CD8-positive, alpha-beta memory T cell (primary cell): ENCODE measurements around the gene GABBR2. TPM values are rescaled to one million over a fixed set of nuclear protein-coding genes. Genes with fewer than 3 reads are reported as not detected.

ENCODE experiments used
- CTCF ChIA-PET: fragments of 350-600 bp; sonication (Branson Sonifier 250); formaldehyde crosslinking; loops from one replicate; lab custom pipeline; 2021; ENCODE audit warnings: antibody characterized with exemption; lab: Charles Lee
- POLR2A ChIA-PET: fragments of 350-600 bp; sonication (Branson Sonifier 250); formaldehyde crosslinking; loops from one replicate; lab custom pipeline; 2021; ENCODE audit warnings: antibody characterized with exemption; lab: Charles Lee
- DNase-seq, 5 donors: peaks; one replicate each; pipeline versions ENCODE4 v3.0.0 to v3.0.0-alpha.2; 2020 to 2022; ENCODE audit warnings: mixed read lengths in 1 of 5
- H3K27ac ChIP-seq: one replicate; pipeline ENCODE4 v1.7.0; 2013; ENCODE audit warnings: low read depth, mild to moderate bottlenecking, low read length, moderate library complexity
- H3K27me3 ChIP-seq: 2 replicates; pipeline ENCODE4 v1.7.0; 2013; ENCODE audit warnings: low read length, mild to moderate bottlenecking; ENCODE audit not compliant: insufficient read depth, poor library complexity, severe bottlenecking
- H3K36me3 ChIP-seq: 2 replicates; pipeline ENCODE4 v1.7.0; 2013; ENCODE audit warnings: mild to moderate bottlenecking, low read length, moderate library complexity; ENCODE audit not compliant: insufficient read depth
- H3K4me1 ChIP-seq: 2 replicates; pipeline ENCODE4 v1.7.0; 2013; ENCODE audit warnings: mild to moderate bottlenecking, low read length, moderate library complexity; ENCODE audit not compliant: insufficient read depth
- H3K4me3 ChIP-seq: 2 replicates; pipeline ENCODE4 v1.7.0; 2013; ENCODE audit warnings: mild to moderate bottlenecking, low read length
- H3K9me3 ChIP-seq: 2 replicates; pipeline ENCODE4 v1.7.0; 2013; ENCODE audit warnings: mild to moderate bottlenecking, low read length
- H3K27ac Mint-ChIP-seq, 8 donors: one replicate each; pipeline ENCODE4 v1.8.0; 2020 to 2021; ENCODE audit warnings: mixed read lengths in 8 of 8, mild to moderate bottlenecking in 6 of 8, inconsistent platforms in 3 of 8, moderate library complexity in 3 of 8
- H3K27me3 Mint-ChIP-seq, 2 donors: one replicate each; pipeline ENCODE4 v1.8.0; 2020 to 2021; ENCODE audit warnings: mixed read lengths in 2 of 2, mild to moderate bottlenecking in 1 of 2, moderate library complexity in 1 of 2
- H3K36me3 Mint-ChIP-seq, 3 donors: one replicate each; pipeline ENCODE4 v1.8.0; 2020 to 2021; ENCODE audit warnings: mixed read lengths in 3 of 3, inconsistent platforms in 1 of 3, mild to moderate bottlenecking in 1 of 3
- H3K4me1 Mint-ChIP-seq, 3 donors: one replicate each; pipeline ENCODE4 v1.8.0; 2020 to 2021; ENCODE audit warnings: mixed read lengths in 3 of 3, inconsistent platforms in 1 of 3, mild to moderate bottlenecking in 1 of 3
- H3K4me3 Mint-ChIP-seq, 7 donors: one replicate each; pipeline ENCODE4 v1.8.0; 2020 to 2021; ENCODE audit warnings: mixed read lengths in 7 of 7, mild to moderate bottlenecking in 6 of 7, moderate library complexity in 4 of 7, inconsistent platforms in 2 of 7
- H3K9me3 Mint-ChIP-seq, 5 donors: one replicate each; pipeline ENCODE4 v1.8.0; 2020 to 2022; ENCODE audit warnings: mixed read lengths in 5 of 5, mild to moderate bottlenecking in 3 of 5, moderate library complexity in 2 of 5, inconsistent platforms in 1 of 5
- polyA plus RNA-seq: library from polyadenylated mRNA; unstranded; fragments of 300-500 nt; fragmentation: Illumina TruSeq; gene quantifications from one replicate; pipeline ENCODE4 v1.2.3, GENCODE V29; 2021
- total RNA-seq, 2 experiments: library from RNA; stranded (reverse); gene quantifications; one replicate each; pipeline ENCODE4 v1.2.3, GENCODE V29; 2021

Gene GABBR2
- total and polyA plus RNA-seq, 3 experiments from 2014 or later: not detected

GRCh38 chr9:98481676-98482075 lies 227.1 kb downstream of the GABBR2 start:
- Mint-ChIP-seq H3K9me3 (peaks cover 0 to 1% (median 0%) of the 10 kb centered on the region in 5 donors), H3K27ac (no peak overlapping the region), H3K4me3 (no peak overlapping the region), H3K27me3 (peaks cover 15 to 47% of the 10 kb centered on the region in 2 donors), H3K4me1 (no peaks in the 10 kb centered on the region), H3K36me3 (no peaks in the 10 kb centered on the region)
- H3K36me3 ChIP-seq: no peaks in the 10 kb centered on the region
- DNase-seq: no peak
- CTCF ChIA-PET: no interaction called here
- H3K4me3 ChIP-seq: no peak overlapping the region
- no peaks in the 10 kb centered on the region for H3K4me1 ChIP-seq
- POLR2A ChIA-PET: no interaction called here
- H3K9me3 ChIP-seq: no peaks in the 10 kb centered on the region
- no peak overlapping the region for H3K27ac ChIP-seq
- no peaks in the 10 kb centered on the region for H3K27me3 ChIP-seq

GRCh38 chr9:98479967-98480847 lies 228.5 kb downstream of the GABBR2 start:
- Histone ChIP-seq H3K4me3 (no peak overlapping the region), H3K27me3 (no peaks in the 10 kb centered on the region), H3K4me1 (no peaks in the 10 kb centered on the region), H3K27ac (no peak overlapping the region), H3K36me3 (no peaks in the 10 kb centered on the region), H3K9me3 (no peaks in the 10 kb centered on the region)
- no peak overlapping the region for H3K4me3 Mint-ChIP-seq
- no peak for DNase-seq
- peaks cover 0 to 1% (median 0%) of the 10 kb centered on the region in 5 donors for H3K9me3 Mint-ChIP-seq
- H3K27me3 Mint-ChIP-seq: peaks cover 12 to 42% of the 10 kb centered on the region in 2 donors
- CTCF ChIA-PET: no interaction called here
- no peaks in the 10 kb centered on the region for H3K4me1 Mint-ChIP-seq
- no peaks in the 10 kb centered on the region for H3K36me3 Mint-ChIP-seq
- POLR2A ChIA-PET: no interaction called here
- no peak overlapping the region for H3K27ac Mint-ChIP-seq

GRCh38 chr9:98479449-98479848 lies 229.3 kb downstream of the GABBR2 start:
- Mint-ChIP-seq H3K36me3 (no peaks in the 10 kb centered on the region), H3K4me3 (no peak overlapping the region), H3K4me1 (no peaks in the 10 kb centered on the region), H3K27me3 (peaks cover 12 to 40% of the 10 kb centered on the region in 2 donors), H3K27ac (no peak overlapping the region), H3K9me3 (peaks cover 0 to 1% (median 0%) of the 10 kb centered on the region in 5 donors)
- Histone ChIP-seq H3K36me3 (no peaks in the 10 kb centered on the region), H3K27me3 (no peaks in the 10 kb centered on the region), H3K4me3 (no peak overlapping the region), H3K27ac (no peak overlapping the region), H3K9me3 (no peaks in the 10 kb centered on the region), H3K4me1 (no peaks in the 10 kb centered on the region)
- CTCF ChIA-PET: no interaction called here
- POLR2A ChIA-PET: no interaction called here
- DNase-seq: no peak

- CTCF ChIA-PET: no interaction called here
- no peaks in the 10 kb centered on the region for H3K4me1 ChIP-seq
- no peak overlapping the region for H3K4me3 ChIP-seq
- Mint-ChIP-seq H3K4me3 (no peak overlapping the region), H3K4me1 (no peaks in the 10 kb centered on the region), H3K27ac (peak overlapping the region in 1 of 8 donors; percentile 43), H3K27me3 (peaks cover 4 to 29% of the 10 kb centered on the region in 2 donors), H3K36me3 (no peaks in the 10 kb centered on the region), H3K9me3 (peaks cover 0 to 2% (median 0%) of the 10 kb centered on the region in 5 donors)
- no peak overlapping the region for H3K27ac ChIP-seq
- H3K9me3 ChIP-seq: no peaks in the 10 kb centered on the region
- no peaks in the 10 kb centered on the region for H3K27me3 ChIP-seq
- DNase-seq: no peak
- POLR2A ChIA-PET: no interaction called here
- no peaks in the 10 kb centered on the region for H3K36me3 ChIP-seq
Measured at GRCh38 chr9:98477884-98478283, 230.9 kb downstream of the GABBR2 start.

DNA sequence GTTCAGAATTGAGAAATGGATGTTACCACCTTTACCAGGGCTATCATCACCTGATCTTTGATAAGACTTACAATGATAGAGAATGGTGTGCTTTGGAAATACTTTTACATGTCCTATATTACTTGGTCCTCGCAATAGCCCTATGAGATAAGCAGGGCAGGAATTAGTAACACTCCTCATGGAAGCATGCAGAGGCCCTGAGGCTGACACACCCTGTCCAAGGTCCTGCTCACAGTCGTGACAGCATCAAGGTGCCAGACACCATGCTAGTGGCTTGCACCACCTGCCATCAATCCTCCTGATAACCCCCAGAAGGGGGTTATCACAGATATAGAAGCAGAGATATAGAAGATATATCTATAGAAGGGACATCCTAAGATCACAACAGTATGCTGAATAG lies 236.5 kb downstream of the GABBR2 start:
- ChIA-PET CTCF (no interaction called here), POLR2A (no interaction called here)
- no peaks in the 10 kb centered on the region for H3K4me1 ChIP-seq
- H3K9me3 ChIP-seq: no peaks in the 10 kb centered on the region
- Mint-ChIP-seq H3K36me3 (no peaks in the 10 kb centered on the region), H3K27ac (no peak overlapping the region), H3K27me3 (peaks cover 3 to 12% of the 10 kb centered on the region in 2 donors), H3K9me3 (peaks cover 0 to 2% (median 1%) of the 10 kb centered on the region in 5 donors), H3K4me3 (no peak overlapping the region), H3K4me1 (no peaks in the 10 kb centered on the region)
- H3K27me3 ChIP-seq: no peaks in the 10 kb centered on the region
- no peak overlapping the region for H3K4me3 ChIP-seq
- no peak overlapping the region for H3K27ac ChIP-seq
- no peak for DNase-seq
- H3K36me3 ChIP-seq: no peaks in the 10 kb centered on the region

- Mint-ChIP-seq H3K9me3 (peaks cover 0 to 2% (median 1%) of the 10 kb centered on the region in 5 donors), H3K27me3 (peaks cover 3 to 19% of the 10 kb centered on the region in 2 donors), H3K36me3 (no peaks in the 10 kb centered on the region), H3K27ac (no peak overlapping the region), H3K4me1 (no peaks in the 10 kb centered on the region), H3K4me3 (no peak overlapping the region)
- Histone ChIP-seq H3K27me3 (no peaks in the 10 kb centered on the region), H3K4me3 (no peak overlapping the region), H3K9me3 (no peaks in the 10 kb centered on the region), H3K36me3 (no peaks in the 10 kb centered on the region), H3K27ac (no peak overlapping the region), H3K4me1 (no peaks in the 10 kb centered on the region)
- CTCF ChIA-PET: no interaction called here
- no peak for DNase-seq
- POLR2A ChIA-PET: no interaction called here
Measured at GRCh38 chr9:98471185-98471584, 237.6 kb downstream of the GABBR2 start.

DNA sequence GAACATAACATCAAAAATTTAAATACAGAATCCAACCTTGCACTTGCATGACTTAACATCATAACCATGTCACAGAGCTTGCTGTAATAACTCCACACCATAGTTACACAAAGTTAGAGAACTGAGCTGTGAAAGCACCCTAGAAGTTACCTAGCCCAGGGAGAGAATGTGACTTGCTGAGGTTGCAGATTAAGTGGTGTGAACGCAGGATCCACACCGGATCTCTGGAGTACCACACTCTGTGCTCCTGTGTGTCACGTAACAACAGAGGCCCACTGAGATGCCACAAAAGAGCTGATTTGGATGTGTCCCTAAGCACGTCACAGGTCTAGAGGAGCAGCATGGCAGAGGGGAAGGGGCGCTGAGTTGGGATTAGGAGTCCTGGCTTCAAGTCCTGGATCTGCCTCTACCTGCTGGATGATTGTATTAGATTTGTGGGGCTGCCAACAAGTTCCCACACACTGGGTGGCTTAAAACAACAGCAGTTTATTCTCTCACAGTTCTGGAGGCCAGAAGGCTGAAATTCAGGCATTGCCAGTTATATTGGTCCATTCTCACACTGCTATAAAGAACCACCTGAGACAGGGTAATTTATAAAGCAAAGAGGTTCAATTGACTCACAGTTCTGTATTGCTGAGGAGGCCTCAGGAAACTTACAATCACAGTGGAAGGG lies 240.0 kb downstream of the GABBR2 start:
- Mint-ChIP-seq H3K27me3 (peaks cover 3 to 26% of the 10 kb centered on the region in 2 donors), H3K4me3 (no peak overlapping the region)
- POLR2A ChIA-PET: no interaction called here

GRCh38 chr9:98465799-98466198 lies 242.9 kb downstream of the GABBR2 start:
- Mint-ChIP-seq H3K4me3 (no peak overlapping the region), H3K36me3 (no peaks in the 10 kb centered on the region), H3K27me3 (peaks cover 8 to 35% of the 10 kb centered on the region in 2 donors), H3K9me3 (peaks cover 13 to 19% (median 14%) of the 10 kb centered on the region in 5 donors), H3K27ac (no peak overlapping the region), H3K4me1 (no peaks in the 10 kb centered on the region)
- CTCF ChIA-PET: no interaction called here
- H3K27me3 ChIP-seq: no peaks in the 10 kb centered on the region
- H3K27ac ChIP-seq: no peak overlapping the region
- no peaks in the 10 kb centered on the region for H3K36me3 ChIP-seq
- DNase-seq: no peak
- H3K4me1 ChIP-seq: no peaks in the 10 kb centered on the region
- POLR2A ChIA-PET: no interaction called here
- H3K9me3 ChIP-seq: no peaks in the 10 kb centered on the region
- no peak overlapping the region for H3K4me3 ChIP-seq

More for the DNA sequence above, 240.0 kb downstream of the GABBR2 start:
- H3K27ac ChIP-seq: no peak overlapping the region
- no peak for DNase-seq
- no peak overlapping the region for H3K4me3 ChIP-seq
- no peaks in the 10 kb centered on the region for H3K36me3 Mint-ChIP-seq
- no peaks in the 10 kb centered on the region for H3K4me1 ChIP-seq
- CTCF ChIA-PET: no interaction called here
- no peaks in the 10 kb centered on the region for H3K9me3 ChIP-seq
- peaks cover 0 to 5% (median 1%) of the 10 kb centered on the region in 5 donors for H3K9me3 Mint-ChIP-seq
- H3K36me3 ChIP-seq: no peaks in the 10 kb centered on the region
- no peaks in the 10 kb centered on the region for H3K4me1 Mint-ChIP-seq
- H3K27ac Mint-ChIP-seq: no peak overlapping the region
- no peaks in the 10 kb centered on the region for H3K27me3 ChIP-seq
